GM23338 (cell line): ENCODE measurements around the gene NAALADL2. TPM values are rescaled to one million over a fixed set of nuclear protein-coding genes. Genes with fewer than 3 reads are reported as not detected.
A peak's percentile ranks its signal among the peaks of the same experiment; 100 is the strongest.

Source experiments
- ATAC-seq: fragments of 200-7000 bp; cut with Tn5 transposase; 3 replicates; pipeline ENCODE4 v1.9.1; 2020
- DNase-seq: peaks from one replicate; pipeline ENCODE4 v3.0.0-alpha.2; 2015; ENCODE audit warnings: low spot score
- H2AFZ ChIP-seq: fragments of 200-600 bp; sonication (generic); 2 replicates; pipeline ENCODE4 v1.8.0; 2016; ENCODE audit warnings: antibody characterized with exemption, mild to moderate bottlenecking, moderate library complexity
- H3F3A ChIP-seq: fragments of 200-600 bp; sonication (generic); replicated peaks from 2 replicates; pipeline ENCODE4 v1.8.0; 2017; ENCODE audit warnings: antibody characterized with exemption, mixed run types, low read depth
- H3K27ac ChIP-seq: fragments of 200-600 bp; sonication (generic); 2 replicates; pipeline ENCODE4 v1.6.1; 2016; ENCODE audit warnings: low read depth
- H3K27me3 ChIP-seq: fragments of 200-600 bp; sonication (generic); 2 replicates; pipeline ENCODE4 v1.8.0; 2016; ENCODE audit warnings: mild to moderate bottlenecking, mixed run types, moderate library complexity; ENCODE audit not compliant: insufficient read depth
- H3K36me3 ChIP-seq: fragments of 200-600 bp; sonication (generic); 2 replicates; pipeline ENCODE4 v1.8.0; 2016; ENCODE audit warnings: mild to moderate bottlenecking; ENCODE audit not compliant: insufficient read depth
- H3K4me1 ChIP-seq: fragments of 200-600 bp; sonication (generic); 2 replicates; pipeline ENCODE4 v1.8.0; 2016; ENCODE audit warnings: mild to moderate bottlenecking, moderate library complexity; ENCODE audit not compliant: insufficient read depth
- H3K4me2 ChIP-seq: fragments of 200-600 bp; sonication (generic); 2 replicates; pipeline ENCODE4 v1.7.1; 2017; ENCODE audit warnings: mixed run types
- H3K4me3 ChIP-seq: fragments of 200-600 bp; sonication (generic); 2 replicates; pipeline ENCODE4 v1.6.1; 2016; ENCODE audit warnings: mixed run types
- H3K79me2 ChIP-seq: fragments of 200-600 bp; sonication (generic); replicated peaks from 2 replicates; pipeline ENCODE4 v1.8.0; 2017; ENCODE audit warnings: mild to moderate bottlenecking; ENCODE audit not compliant: insufficient read depth
- H3K9me2 ChIP-seq: fragments of 200-600 bp; sonication (generic); 2 replicates; pipeline ENCODE4 v1.8.0; 2017; ENCODE audit not compliant: insufficient read depth
- H4K20me1 ChIP-seq: fragments of 200-600 bp; sonication (generic); replicated peaks from 2 replicates; pipeline ENCODE4 v1.8.0; 2017; ENCODE audit warnings: mild to moderate bottlenecking; ENCODE audit not compliant: insufficient read depth
- H3K27ac Mint-ChIP-seq: 2 replicates; pipeline ENCODE4 v1.8.0; 2020; ENCODE audit warnings: inconsistent platforms, mild to moderate bottlenecking, moderate library complexity, mixed read lengths
- H3K27me3 Mint-ChIP-seq: 3 replicates; pipeline ENCODE4 v1.8.0; 2022; ENCODE audit warnings: low read depth, mild to moderate bottlenecking, moderate library complexity, mixed read lengths, inconsistent platforms; ENCODE audit not compliant: insufficient read depth, poor library complexity
- H3K36me3 Mint-ChIP-seq: 3 replicates; pipeline ENCODE4 v1.8.0; 2021; ENCODE audit warnings: low read depth, mild to moderate bottlenecking, inconsistent platforms, moderate library complexity, mixed read lengths
- H3K4me1 Mint-ChIP-seq: 3 replicates; pipeline ENCODE4 v1.8.0; 2020; ENCODE audit warnings: mild to moderate bottlenecking, inconsistent platforms, mixed read lengths
- H3K4me3 Mint-ChIP-seq: 3 replicates; pipeline ENCODE4 v1.8.0; 2021; ENCODE audit warnings: moderate library complexity, mild to moderate bottlenecking, inconsistent platforms, mixed read lengths
- H3K9me3 Mint-ChIP-seq: 3 replicates; pipeline ENCODE4 v1.8.0; 2020; ENCODE audit warnings: moderate library complexity, mild to moderate bottlenecking, inconsistent platforms, mixed read lengths
- CREB1 ChIP-seq: fragments of 250-450 bp; sonication (Bioruptor Pico); IDR thresholded peaks from 2 replicates; pipeline ENCODE4 v1.5.0; 2020; ENCODE audit warnings: low read depth, mild to moderate bottlenecking, moderate library complexity
- CTCF ChIP-seq, 2 experiments: fragments of 200-600 bp in 1 of 2; sonication (generic) in 1 of 2; conservative IDR thresholded peaks; 2 replicates each; pipeline versions ENCODE4 v1.5.1 to v1.6.1; 2016 to 2017; ENCODE audit warnings: antibody characterized with exemption in 2 of 2, low read depth in 2 of 2, mild to moderate bottlenecking in 2 of 2, moderate library complexity in 1 of 2
- ETS1 ChIP-seq: IDR thresholded peaks from 2 replicates; pipeline ENCODE4 v1.6.1; 2016; ENCODE audit warnings: antibody characterized with exemption
- EZH2phosphoT487 ChIP-seq: fragments of 200-600 bp; sonication (generic); IDR thresholded peaks from one replicate; pipeline ENCODE4 v1.8.1; 2018; ENCODE audit warnings: antibody characterized with exemption; ENCODE audit not compliant: unreplicated experiment
- NANOG ChIP-seq: IDR thresholded peaks from 2 replicates; pipeline ENCODE4 v1.6.1; 2016; ENCODE audit warnings: antibody characterized with exemption, borderline replicate concordance
- POLR2AphosphoS5 ChIP-seq: IDR thresholded peaks from 2 replicates; pipeline ENCODE4 v1.6.1; 2016; ENCODE audit warnings: antibody characterized with exemption, low read depth
- REST ChIP-seq: IDR thresholded peaks from one replicate; pipeline ENCODE4 v1.6.1; 2018; ENCODE audit warnings: antibody characterized with exemption; ENCODE audit not compliant: unreplicated experiment
- ZNF114 ChIP-seq: fragments of 250-450 bp; sonication (Bioruptor Pico); IDR thresholded peaks from 2 replicates; pipeline ENCODE4 v1.5.0; 2020; ENCODE audit warnings: mild to moderate bottlenecking, moderate library complexity
- polyA plus RNA-seq: library from polyadenylated mRNA; unstranded; fragments of >200 nt; fragmentation: Nextera tagmentation; extraction: Ambion mirVana; gene quantifications from 2 replicates; pipeline ENCODE4 v1.2.1, GENCODE V29; 2016
- total RNA-seq: library from RNA; depleted of rRNA; stranded (reverse); fragments of >200 nt; shearing (Covaris generic); gene quantifications from 2 replicates; pipeline ENCODE4 v1.2.3, GENCODE V29; 2014

Gene NAALADL2
- total and polyA plus RNA-seq, 2 experiments from 2014 or later: 1.6 to 2.6 TPM

- no peak for TF ChIP-seq CTCF (conservative IDR thresholded peaks at IDR 0.05; ENCODE audit: low read depth in 2 of 2)
Observed at GRCh38 chr3:175728566-175728965, 869.4 kb downstream of the NAALADL2 start (continued).

- H3K9me2 ChIP-seq: no peaks in the 10 kb centered on the region
- no peaks in the 10 kb centered on the region for H3K36me3 ChIP-seq
Observed at GRCh38 chr3:175729466-175729865, 870.3 kb downstream of the NAALADL2 start.

GRCh38 chr3:175731543-175731942 is 872.4 kb downstream of the NAALADL2 start:
- peaks cover 6% of the 10 kb centered on the region; the same call in 1 of the 3 replicates for H3K4me1 Mint-ChIP-seq
- Histone ChIP-seq H3F3A (no peaks in the 10 kb centered on the region), H3K4me1 (no peaks in the 10 kb centered on the region), H3K9me2 (no peaks in the 10 kb centered on the region), H4K20me1 (no peaks in the 10 kb centered on the region), H3K27ac (no peak overlapping the region), H3K27me3 (no peaks in the 10 kb centered on the region), H3K4me3 (no peak overlapping the region), H2AFZ (peak overlapping the region; percentile 89; the same call in 1 of the 2 replicates), H3K4me2 (no peak overlapping the region), H3K79me2 (no peaks in the 10 kb centered on the region), H3K36me3 (peaks cover 7% of the 10 kb centered on the region; the same call in 1 of the 2 replicates)
- peaks cover 19% of the 10 kb centered on the region for H3K36me3 Mint-ChIP-seq
- no peak overlapping the region for H3K4me3 Mint-ChIP-seq
- H3K27ac Mint-ChIP-seq: no peak overlapping the region
- ATAC-seq: no peak
- no peaks in the 10 kb centered on the region for H3K27me3 Mint-ChIP-seq
- no peak for DNase-seq
- peaks cover 25% of the 10 kb centered on the region for H3K9me3 Mint-ChIP-seq
- TF ChIP-seq EZH2phosphoT487 (no peak), ZNF114 (CRISPR knock-in tag) (no peak), ETS1 (no peak), CTCF (conservative IDR thresholded peaks at IDR 0.05; ENCODE audit: low read depth in 2 of 2) (no peak), REST (no peak), POLR2AphosphoS5 (no peak), CREB1 (no peak)

More at GRCh38 chr3:175729466-175729865, 870.3 kb downstream of the NAALADL2 start:
- H3K4me2 ChIP-seq: no peak overlapping the region
- Mint-ChIP-seq H3K27ac (no peak overlapping the region), H3K4me1 (peaks cover 6% of the 10 kb centered on the region; the same call in 1 of the 3 replicates), H3K4me3 (no peak overlapping the region), H3K9me3 (peaks cover 14% of the 10 kb centered on the region), H3K27me3 (no peaks in the 10 kb centered on the region), H3K36me3 (peaks cover 10% of the 10 kb centered on the region; the same call in 2 of the 3 replicates)
- H2AFZ ChIP-seq: no peak overlapping the region
- H3K4me3 ChIP-seq: no peak overlapping the region
- H3K27me3 ChIP-seq: no peaks in the 10 kb centered on the region
- H3K27ac ChIP-seq: no peak overlapping the region
- TF ChIP-seq NANOG: no peak
- TF ChIP-seq ETS1: no peak
- no peaks in the 10 kb centered on the region for H3K4me1 ChIP-seq
- H3K79me2 ChIP-seq: no peaks in the 10 kb centered on the region
- ATAC-seq: no peak
- no peaks in the 10 kb centered on the region for H3F3A ChIP-seq
- H4K20me1 ChIP-seq: no peaks in the 10 kb centered on the region
- no peak for DNase-seq
